Measurements from ENCODE around the gene ZMAT5.
A peak's percentile ranks its signal among the peaks of the same experiment; 100 is the strongest.
"Not testable (repeated sequence)": the region's sequence is repeated elsewhere in the genome, so short reads cannot be mapped to it uniquely, and the experiment has no call there.

Gene ZMAT5

DNA sequence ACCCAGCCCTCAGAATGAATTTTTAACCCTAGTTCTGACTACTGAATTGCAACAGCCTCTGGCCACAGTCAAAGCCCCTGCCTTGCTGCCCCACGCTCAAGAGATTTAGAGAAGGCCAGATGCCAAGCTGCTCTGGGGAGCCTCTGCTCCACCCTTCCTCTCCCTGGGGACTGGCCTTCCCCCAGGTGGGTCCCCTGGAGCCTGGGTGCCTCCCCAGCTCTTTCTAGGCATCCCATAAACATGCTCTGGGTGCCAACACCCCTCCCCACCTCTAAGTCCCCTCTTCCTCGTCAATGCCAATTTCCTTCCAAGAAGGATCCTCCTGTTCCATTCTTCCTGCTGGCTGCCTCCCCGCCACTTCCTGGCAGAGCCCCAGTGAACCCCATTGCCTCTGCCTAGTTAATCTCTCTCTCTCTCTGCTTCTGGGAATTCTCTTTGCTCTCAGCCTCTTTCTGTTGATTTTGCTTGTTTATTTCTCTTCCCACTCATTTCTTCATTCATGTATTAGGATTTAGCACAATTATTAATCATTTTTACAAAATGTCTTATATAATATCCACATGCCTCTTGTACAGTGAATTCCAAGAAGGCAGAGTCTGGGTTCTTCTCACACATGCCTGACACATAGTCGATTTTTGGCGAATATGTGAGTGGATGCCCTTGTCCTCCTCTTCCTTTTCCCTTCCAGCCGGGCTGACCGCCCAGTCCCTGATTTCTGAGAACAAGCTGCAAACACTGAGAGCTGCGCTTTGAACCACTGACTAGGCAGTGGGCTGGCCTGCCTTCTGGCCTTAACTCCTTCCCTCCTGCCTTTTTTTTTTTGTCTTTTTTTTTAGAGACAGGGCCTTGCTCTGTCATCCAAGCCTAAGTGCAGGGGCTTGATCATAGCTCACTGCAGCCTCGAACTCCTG lies 17.9 kb upstream of the ZMAT5 start:
- peak in 1 of 2 experiments; percentile 21 for DNase-seq

DNA sequence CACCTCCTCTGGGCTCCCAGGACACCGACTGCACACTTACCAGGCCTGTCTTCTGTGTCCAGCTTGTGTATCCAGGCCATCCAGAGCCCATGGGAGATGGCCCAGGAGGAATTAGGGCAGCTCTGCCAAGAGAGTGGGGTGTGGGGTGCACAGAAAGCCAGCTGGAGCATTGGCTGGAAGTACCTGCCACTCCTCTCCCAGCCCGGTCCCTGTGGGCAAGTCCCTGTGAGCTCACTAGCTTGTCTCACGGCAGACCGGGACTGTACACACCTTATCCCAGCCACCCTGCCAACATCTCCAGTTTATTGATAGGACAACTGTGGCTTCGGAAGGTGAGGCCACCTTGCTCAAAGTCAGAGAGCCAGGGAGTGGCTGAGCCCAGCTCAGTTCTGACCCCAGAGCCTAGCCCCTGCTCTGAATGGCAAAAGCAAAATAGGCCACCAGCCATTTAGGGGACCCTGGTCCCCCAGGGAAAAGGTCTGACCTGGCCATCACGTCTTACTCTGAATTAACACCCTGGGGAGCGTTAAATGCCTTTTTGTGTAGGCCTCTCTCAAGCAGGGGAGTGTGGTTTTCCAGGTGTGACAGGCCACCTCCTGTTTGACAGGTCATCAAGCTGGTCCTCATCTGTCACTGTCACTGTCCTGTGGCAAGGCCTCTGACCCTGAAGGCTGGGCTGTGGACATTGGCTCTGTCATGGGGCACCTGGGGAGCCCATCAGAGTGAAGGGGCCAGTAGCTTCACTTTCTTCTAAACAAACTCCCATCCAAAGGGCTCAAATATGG lies 15.4 kb upstream of the ZMAT5 start:
- peak in 1 of 2 experiments; percentile 49 for DNase-seq

DNA sequence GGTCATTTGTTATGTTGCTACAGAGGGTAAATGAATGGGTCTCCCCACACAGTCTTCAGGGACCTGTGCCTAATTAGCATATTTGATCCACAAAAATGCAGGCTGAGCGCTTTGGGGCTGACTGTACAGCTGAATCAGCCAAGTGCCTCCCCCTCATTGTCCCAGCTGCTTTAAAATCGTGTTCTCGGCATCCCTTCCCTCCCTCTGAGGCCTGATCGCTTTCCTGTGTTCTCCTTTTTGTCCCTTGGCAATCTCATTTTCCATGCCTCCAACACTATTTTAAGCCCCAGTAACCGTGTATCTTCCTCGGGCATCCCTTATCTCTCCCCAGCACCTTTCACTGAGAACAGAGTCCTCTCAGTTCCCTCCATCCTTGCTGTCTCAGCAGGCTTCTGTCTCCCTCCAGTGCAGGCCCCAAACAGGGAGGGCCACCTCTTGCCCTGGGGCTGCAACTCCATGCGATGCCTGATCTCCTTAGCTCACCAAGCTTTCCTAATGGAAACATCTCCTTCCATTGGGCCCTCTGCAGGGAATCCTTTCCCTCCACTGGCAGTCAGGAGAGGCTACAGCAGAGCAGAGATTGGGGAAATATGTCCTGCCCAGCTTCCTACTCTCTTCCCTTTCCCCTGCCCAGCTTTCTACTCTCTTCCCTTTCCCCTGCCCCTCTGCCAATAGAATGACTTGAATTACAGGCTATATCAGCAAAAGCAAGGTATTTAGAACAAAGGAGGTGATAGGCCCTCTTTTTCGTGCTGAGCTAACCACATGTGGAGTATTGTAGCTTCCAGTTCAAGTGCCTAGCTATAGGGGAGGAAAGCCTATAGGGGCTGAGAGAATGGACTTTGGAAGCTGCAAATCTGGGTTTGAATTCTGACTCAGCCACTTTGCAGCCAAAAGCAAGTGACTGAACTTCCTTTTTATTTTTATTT lies 14.2 kb upstream of the ZMAT5 start:
- no peak for DNase-seq

DNA sequence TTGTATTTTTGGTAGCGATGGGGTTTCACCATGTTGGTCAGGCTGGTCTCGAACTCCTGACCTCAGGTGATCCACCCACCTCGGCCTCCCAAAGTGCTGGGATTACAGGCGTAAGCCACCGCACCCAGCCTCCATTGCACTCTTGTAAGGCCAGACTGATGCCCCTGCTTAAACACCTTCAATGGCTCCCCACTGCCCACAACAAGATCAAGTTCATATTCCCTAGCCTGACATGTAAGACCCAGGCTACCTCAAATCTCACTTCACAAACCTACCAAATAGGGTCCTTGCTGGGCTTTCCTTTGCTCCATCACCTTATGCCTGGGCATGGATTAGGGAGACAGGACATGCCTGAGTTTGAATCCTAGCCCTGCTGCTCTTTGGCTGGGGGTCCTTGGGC lies 13.4 kb upstream of the ZMAT5 start:
- DNase-seq = no peak

DNA sequence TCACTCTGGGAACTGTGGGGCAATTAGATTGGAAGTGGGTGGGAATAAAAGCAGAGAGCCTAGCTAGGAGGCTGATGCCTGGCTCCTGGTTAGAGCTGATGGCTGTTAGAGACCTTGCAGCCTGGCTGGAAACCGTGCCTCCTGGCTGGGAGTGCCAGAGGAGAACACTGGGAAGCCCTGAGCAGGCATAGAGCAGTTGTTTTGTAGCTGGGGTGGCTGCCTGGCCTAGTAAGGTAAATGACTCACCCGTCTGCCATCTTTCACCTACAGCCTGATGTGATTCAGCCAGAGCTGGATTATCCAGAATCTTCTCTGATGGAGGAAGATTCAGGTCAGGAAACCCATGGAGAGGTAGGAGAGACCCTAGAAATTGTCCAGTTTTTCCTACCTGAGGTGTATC lies 6.4 kb upstream of the ZMAT5 start:
- no peak for DNase-seq

DNA sequence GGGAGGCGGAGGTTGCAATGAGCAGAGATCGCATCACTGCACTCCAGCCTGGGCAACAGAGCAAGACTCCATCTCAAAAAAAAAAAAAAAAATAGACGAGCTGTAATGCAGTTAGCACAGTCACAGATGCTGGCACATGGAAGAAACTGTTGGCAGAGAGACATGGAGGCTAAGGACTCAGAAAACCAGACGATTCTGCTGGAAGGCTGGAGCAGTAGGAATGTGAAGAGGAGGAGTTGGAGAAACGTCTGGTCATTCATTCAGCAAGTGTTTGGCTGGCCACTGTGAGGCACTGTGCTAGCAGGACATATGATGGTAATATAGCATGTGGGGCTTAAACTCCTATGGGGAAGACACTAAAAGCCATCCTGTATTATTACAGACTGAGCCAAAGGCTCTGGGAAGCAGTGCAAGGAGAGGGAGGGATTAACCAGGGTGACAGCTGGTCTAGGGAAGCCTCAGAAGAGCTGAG lies 5.4 kb upstream of the ZMAT5 start:
- DNase-seq = peak; percentile 48 to 84

DNA sequence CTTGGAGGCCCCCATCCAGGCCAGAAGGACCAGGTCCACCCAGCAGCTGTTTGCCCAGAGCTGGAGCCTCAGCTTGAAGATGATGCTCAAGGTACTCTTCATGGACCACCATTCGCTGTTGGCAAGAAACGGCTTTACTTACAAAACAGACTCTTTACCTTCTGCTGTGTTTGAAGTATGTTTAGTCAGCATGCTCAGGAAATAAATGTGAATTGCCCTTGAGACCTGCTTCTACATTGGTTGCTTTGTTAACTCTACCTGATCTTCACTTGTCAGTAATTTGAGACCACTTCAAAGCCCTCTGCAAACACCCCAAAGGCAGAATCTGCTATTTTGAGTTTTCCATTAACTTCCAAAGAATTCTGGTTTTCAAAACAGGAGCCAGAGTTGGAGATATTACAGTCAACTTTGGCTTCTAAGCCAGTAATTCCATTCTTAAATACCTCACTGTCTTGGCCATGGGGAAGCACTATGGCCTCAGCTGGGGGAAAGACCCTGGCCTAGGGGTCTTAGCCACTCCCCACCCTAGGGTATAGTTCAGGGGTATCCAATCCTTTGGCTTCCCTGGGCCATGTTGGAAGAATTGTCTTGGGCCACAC lies 3.0 kb upstream of the ZMAT5 start:
- no peak for DNase-seq

DNA sequence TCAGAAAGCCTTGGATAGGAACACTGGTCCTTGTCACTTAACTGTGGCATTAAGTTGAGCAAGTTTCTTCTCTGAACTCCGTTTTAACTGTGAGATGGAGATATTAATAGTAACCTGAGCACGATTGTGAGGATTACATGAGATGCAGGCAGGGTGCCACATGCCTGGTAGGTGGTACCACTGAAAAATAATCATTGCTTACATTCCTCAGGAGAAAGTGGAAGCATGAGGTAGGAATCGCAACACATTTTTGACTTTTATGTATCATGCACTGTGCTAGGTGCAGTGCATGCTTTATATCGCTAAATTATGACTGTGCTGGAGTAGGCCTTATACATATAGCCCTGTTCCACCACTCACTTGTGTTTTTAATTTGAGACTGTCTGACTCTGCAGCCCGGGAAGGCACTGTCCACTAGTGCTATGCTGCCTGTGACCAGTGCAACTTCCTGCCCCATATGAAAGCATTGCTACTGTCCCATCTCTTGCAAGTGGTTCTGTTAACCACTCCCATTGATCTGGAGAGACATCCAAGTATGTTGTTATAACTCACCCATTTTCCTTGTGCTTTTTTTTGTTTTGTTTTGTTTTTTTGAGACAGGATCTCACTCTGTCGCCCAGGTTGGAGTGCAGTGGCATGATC lies 1.4 kb upstream of the ZMAT5 start:
- no peak for DNase-seq

DNA sequence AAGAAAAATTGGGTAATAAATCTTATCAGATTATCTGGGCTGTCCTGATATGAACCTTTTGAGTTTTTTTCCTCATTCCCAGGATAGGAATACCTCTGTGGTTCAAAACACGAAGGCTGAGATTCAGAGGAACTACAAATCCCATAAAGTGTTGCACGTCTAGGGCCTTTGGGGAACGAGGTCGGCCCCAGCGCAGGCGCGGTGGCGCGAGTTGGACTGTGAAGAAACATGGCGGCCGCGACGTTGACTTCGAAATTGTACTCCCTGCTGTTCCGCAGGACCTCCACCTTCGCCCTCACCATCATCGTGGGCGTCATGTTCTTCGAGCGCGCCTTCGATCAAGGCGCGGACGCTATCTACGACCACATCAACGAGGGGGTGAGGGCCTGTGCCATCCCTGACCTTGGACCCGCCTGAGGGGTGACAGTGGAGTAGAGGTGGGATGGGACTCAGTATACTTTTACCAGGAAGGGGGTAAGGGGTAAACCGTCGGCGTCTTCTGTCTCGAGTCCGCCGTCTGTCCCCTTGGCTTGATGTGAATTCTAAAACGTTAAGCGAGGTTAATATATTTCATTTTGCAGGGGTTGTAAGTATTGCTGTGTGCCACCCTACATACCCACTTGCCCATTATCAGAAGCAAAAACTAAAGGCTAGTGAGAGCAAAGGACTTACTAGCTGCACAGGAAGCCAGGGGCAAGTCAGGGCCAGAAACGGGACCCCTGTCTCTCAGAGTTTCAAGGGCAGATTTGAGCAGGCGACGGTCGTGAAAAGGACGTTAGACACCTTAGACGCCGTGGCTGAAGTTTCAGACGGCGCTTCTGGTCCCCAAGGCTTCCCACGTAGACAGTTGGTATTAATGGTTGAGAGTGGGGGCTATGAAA lies 604 bp upstream of the ZMAT5 start, which contains the start of gene UQCR10:
Gene UQCR10, plus strand, starts transcription at position 199 of the 881 bp plus-strand sequence. Its CDS starts 30 bp downstream, at position 229.
- DNase-seq = peak; percentile 95 to 98

DNA sequence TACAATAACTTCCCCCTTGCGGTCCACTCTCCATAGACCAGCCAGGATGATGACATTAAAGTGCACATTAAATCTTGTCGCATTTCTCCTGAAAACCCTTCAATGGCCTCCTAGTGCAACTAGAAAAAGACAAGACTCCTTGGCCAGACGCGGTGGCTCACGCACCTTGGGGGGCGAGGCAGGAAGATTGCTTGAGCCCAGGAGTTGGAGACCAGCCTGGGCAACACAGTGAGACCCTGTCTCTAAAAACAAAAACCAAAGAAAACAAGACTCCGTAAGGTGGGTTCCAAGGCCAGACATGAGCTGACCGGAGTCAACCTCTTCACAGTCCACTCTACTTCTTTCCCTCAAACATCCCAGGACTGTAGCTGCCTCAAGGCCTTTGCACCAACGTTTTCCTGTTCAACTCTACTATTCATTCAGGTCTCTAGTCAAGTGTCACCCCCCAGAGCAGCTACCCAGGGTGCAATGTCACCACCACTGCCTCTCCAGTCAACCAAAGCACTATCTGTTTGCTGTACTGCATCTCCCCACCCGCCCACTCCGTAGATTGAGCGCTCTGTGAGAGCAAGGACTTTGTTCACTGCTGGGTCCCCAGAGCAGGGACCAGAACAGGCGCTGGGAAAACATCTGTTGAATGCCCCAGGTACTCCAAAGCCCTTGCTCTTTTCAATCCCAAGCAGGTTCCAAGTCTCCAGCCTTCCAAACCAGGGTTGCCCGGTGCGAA lies 739 bp downstream of the ZMAT5 start:
- DNase-seq = no peak

DNA sequence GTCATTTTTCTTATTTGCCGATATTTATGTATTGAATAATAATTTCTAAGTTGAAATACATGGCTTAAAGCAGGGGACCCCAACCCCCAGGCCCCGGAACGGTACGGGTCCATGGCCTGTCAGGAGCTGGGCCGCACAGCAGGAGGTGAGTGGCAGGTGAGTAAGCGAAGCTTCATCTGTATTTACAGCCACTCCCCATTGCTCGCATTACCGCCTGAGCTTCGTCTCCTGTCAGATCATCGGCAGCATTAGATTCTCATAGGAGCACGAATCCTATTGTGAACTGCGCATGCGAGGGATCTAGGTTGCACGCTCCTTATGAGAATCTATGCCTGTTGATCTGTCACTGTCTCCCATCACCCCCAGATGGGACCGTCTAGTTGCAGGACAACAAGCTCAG lies 4.5 kb downstream of the ZMAT5 start:
- no peak for DNase-seq

DNA sequence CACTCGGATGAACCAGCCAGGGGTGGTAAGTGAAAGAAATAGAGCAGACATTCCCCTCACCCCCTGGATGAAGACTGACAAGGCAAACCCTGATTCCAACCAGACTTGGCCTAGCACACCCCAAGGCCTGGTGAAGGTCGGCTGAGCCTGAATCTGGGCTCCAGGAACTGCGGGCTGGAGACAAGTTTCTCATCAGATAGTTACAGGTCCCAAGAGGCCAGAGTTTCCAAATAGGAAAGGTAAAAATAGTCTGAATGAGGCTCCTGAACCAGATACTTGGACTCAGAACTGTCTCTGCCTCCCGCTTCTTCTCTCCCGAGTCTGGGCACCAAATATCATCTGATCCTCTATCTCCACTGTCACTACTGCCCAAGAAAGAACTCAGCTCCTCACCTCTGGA lies 7.8 kb downstream of the ZMAT5 start:
- no peak for DNase-seq

DNA sequence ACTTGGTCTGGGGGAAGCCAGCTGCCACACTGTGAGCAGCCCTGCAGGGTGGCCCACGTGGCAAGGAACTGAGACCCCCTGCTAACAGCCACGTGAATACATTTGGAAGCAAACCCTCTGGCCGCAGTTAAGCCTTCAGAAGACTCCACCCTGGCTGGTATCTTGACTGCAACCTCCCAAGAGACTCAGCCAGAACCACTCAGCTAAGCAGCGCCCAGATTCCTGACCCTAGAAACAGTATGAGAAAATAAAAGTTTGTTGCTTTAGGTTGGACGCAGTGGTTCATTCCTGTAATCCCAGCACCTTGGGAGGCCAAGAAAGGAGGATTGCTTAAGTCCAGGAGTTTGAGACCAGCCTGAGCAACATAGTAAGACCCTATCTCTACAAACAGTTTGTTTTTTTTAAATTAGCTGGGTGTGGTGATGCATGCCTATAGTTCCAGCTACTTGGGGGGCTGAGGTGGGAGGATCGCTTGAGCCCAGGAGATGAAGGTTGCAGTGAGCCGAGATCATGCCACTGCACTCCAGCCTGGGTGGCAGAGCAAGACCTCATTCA lies 8.7 kb downstream of the ZMAT5 start:
- DNase-seq = peak in 1 of 2 experiments; percentile 48

DNA sequence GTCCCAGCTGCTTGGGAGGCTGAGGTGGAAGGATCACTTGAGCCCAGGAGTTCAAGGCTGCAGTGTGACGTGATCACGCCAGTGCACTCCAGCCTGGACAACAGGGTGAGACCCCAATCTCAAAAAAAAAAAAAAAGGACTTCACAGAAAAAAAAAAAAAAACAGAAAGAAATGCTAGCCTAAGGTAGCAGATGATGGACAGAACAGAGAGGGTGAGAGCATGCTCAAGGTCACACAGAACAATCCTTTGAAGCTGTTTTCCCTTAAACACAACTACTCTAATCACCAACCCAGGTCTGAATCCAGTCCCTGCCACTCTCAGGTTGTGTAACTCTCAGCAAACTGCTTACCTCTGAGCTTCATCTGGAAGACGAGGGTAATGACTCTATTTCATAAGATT lies 9.7 kb downstream of the ZMAT5 start:
- DNase-seq = no peak

DNA sequence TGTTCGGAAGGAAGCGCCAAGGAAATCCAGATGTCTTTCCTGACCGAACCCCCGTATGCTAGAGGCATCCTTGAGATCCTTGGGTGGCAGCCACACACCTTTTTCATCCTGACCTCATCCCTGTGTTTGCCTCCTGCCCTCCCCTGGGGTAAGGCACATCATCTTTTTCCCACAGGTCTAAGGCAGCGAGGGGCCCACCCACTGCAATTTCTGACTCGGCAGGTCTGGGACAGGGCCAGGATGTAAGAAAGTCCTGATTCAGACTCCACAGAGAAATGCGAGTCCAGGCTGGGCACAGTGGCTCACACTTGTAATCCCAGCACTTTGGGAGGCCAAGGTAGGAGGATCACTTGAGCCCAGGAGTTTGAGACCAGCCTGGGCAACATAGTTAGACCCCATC lies 10.5 kb downstream of the ZMAT5 start:
- DNase-seq = no peak

DNA sequence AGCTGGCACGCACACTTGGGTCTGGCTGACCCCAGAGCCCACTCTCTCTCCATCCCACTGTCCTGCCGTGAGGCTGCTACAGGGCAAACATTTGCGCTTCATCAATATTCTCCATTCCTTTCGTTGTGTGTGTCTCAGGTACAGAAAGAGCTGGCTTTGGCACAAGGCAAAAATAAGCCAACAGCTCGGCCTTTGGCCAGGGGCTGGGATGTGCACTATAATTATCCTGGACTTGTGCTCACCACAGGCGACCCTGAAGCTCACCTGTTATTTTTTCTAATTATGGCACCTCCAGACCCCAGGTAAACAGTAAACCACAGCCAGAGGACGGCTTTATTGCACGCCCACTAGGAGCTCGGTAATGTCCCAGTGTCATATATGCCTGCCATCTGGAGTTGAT lies 10.9 kb downstream of the ZMAT5 start:
- DNase-seq = no peak

DNA sequence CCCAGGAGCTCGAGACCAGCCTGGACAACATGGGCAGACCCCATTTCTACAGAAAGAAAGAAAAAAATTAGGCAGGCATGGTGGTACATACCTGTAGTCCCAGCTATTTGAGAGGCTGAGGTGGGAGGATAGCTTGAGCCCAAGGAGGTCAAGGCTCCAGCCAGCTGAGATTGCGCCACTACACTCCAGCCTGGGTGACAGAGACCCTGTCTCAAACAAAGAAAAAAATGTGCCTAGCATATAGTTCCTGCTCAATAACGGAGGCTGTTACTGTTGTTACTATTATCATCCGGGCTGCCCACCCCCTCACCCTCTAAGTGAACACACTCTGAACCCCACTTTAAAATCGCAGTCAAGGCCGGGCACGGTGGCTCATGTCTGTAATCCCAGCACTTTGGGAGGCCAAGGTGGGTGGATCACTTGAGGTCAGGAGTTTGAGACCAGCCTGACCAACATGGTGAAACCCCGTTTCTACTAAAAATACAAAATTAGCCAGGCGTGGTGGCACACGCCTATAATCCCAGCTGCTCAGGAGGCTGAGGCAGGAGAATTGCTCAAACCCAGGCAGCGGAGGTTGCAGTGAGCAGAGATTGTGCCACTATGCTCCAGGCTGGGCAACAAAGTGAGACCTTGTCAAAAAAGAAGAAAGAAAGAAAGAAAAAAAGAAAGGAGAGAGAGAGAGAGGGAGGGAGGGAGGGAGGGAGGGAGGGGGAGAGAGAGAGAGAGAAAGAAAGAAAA lies 12.0 kb downstream of the ZMAT5 start:
- DNase-seq = not testable (repeated sequence)

DNA sequence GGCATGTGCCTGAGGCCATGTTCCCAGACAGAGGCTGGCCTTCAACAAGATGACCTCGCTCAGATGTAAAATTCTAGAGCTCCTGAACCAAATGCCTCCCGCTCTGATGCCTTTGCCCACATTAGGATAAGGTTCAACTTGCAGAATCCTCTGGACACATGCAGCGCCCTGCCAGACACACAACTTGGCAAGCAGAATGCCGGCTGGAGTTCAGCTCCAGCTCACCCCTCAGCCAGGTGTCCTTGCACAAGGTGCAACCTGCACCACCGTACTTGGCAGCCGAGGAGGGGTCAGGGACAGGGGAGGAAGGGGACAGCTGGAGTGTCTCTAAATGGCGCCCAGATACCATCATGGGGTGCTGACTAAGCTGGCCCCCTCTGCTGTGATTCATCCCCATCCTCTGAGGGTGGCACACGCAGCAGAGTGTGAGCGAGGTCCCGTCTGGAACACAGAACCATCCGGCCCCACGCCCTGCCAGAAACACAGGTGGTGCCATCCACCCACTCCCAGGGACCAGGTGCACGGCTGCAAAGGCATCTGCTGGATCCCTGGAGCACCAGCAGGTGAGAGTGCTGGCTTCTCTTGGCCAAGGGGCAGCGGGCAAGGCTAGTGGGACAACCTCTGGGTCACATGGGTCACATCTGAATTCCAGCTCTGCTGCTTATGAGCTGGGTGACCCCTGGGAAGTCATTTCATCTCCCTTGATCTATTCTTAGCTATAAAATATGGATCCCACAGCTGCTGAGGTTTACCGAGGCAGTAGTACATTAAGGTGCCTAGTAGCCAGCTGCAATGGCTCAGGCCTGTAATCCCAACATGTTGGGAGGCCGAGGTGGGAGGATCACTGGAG lies 12.8 kb downstream of the ZMAT5 start:
- no peak for DNase-seq

Data from NCI-H446 (cell line).